Stimulated activated CD4-positive, alpha-beta T cell treated with anti-CD3 and anti-CD28 coated beads, Interleukin-4, amount 100 ng/mL, for 24 hours (primary cell): ENCODE data around the gene RECK.

Experiments used
- DNase-seq: peaks from one replicate; pipeline ENCODE4 v3.0.0-alpha.2; 2020

Gene RECK

GRCh38 chr9:36161187-36161586 lies 124.5 kb downstream of the RECK start:
- no peak for DNase-seq

DNA sequence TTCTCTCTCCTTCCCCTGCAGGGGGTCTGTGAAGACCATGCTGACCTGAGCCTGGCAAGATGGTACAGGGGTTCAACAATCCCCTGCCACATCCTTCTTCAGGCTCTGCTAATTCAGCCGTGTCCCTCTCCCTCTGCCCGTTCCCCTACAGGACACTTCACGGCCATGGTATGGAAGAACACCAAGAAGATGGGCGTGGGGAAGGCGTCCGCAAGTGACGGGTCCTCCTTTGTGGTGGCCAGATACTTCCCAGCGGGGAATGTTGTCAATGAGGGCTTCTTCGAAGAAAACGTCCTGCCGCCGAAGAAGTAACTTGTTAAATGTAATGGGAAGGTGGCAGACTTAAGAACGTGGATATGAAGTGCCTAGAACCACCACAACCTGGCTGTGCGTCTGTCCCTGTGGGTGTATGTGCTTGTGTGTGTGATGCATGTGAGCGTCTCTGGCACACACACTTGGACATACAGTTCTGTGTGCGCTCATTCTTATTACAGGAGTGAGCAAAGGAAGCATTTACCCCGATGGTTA lies 125.6 kb downstream of the RECK start:
- no peak for DNase-seq

DNA sequence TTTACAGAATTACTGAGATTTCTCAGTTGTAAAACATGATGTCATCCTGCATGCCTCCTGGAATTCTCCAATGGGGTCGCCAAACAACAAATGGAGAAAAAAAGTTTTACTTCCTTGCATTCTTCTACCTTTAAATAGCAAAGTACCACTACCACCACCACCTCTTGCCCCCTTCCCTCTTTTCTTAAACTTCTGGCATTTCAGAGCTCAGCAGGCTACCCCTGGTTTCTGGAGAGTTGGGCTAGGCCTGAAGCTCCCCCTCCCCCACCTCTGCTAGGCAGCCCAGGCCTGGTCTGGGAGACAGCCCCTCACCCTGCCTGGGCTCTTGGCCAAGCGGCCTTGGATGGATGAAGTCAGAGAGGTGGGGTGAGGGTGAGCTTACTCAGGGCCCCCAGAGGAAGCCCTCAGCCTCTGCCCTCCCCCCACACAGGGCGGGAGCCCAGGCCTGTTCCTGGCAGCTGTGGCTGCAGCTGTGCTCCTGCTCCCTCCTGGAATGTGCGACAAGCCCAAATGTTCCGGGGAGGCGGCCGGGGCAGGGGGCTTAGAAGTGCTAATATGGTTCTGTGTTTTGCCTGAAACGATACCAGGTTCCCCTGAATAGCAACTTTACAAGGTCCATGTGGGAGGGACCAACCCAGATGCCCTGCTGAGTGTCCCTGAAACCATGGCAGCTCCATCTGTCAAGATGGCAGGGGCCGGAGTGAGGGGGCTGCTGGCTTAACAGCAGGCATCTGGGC lies 126.5 kb downstream of the RECK start:
- no peak for DNase-seq

- no peak for DNase-seq
Measured at GRCh38 chr9:36163786-36164170, 127.1 kb downstream of the RECK start.

- no peak for DNase-seq
Measured at GRCh38 chr9:36164372-36164771, 127.7 kb downstream of the RECK start.

GRCh38 chr9:36164989-36165388 lies 128.3 kb downstream of the RECK start:
- no peak for DNase-seq

DNA sequence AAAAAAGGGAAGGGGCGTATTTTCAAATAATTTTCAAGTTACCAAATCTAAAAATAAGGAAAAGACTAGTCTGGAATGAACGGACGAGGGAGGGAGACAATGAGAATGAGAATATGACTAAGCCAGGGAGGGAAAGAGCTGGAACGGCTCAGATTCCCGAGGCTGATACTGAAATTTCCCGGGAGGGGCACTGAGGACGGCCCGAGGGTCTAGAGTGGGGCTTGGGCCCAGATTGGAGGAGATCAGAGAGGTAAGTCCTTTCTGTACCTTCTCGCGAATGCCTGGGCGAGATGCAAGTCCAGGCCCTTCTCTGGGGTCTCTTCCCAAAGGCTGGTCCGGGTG lies 129.1 kb downstream of the RECK start:
- no peak for DNase-seq

GRCh38 chr9:36166168-36166927 lies 129.6 kb downstream of the RECK start:
- peak; percentile 81 for DNase-seq

DNA sequence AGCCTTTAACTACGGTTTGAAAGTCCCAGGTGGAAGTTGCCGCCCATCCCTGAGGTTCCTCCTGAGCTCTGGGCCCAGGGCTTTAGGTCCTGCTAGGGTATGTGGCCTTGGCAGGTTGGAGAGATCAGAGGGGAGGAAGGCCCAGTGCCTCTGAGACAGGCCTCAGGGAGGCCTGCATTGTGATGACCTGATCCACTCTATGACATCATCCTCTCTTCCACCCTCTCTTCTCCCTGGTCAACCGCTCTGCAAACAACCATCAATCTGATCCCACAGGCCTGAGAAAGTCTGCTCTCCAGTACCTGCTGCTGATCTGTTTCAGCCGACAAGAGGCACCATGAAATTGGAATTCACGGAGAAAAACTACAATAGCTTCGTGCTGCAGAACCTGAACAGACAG lies 132.5 kb downstream of the RECK start, which contains the start of gene CCIN:
TSS of gene CCIN (plus strand) at position 223 of the 400 bp plus-strand sequence. CDS start at position 338, 115 bp downstream.
- DNase-seq, result no peak

- no peak for DNase-seq
Measured at GRCh38 chr9:36169708-36170107, 133.0 kb downstream of the RECK start.

GRCh38 chr9:36170531-36170930 lies 133.8 kb downstream of the RECK start:
- DNase-seq, result no peak

DNA sequence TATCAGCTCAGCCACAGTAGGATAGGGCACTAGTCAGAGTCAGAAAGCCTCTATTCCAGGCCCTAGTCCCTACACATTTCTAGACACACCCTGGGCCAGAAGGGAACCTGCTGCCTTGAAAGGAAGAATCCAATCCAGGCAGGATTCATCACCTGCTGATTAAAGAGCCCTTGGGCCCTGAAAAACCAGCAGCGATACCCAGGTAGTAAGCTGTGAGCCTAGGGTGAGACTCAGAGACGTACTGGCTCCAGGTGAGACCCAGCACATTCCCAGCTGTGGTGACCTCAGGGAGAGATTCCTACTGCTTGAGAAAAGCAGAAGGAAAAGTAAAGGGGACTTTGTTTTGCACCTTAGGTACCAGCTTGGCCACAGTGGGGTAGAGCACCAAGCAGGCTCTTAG lies 137.1 kb downstream of the RECK start:
- no peak for DNase-seq
